Caco-2 (cell line): Measurements from ENCODE around the gene SLC16A11. TPM values are rescaled to one million over a fixed set of nuclear protein-coding genes. Genes with fewer than 3 reads are reported as not detected.
A peak's percentile ranks its signal among the peaks of the same experiment; 100 is the strongest.

Experiments used
- BruUV-seq: library from RNA; stranded (reverse); fragments of 400-500 nt; replicated peaks from 2 replicates; lab custom pipeline; 2021; lab: Mats Ljungman, UMichigan
- CTCF ChIA-PET: fragments of 300-600 bp; sonication (Branson Sonifier 250); formaldehyde crosslinking; loops from one replicate; lab custom pipeline; 2022; ENCODE audit warnings: antibody characterized with exemption; lab: Charles Lee
- POLR2A ChIA-PET: fragments of 300-600 bp; sonication (Branson Sonifier 250); formaldehyde crosslinking; loops from one replicate; lab custom pipeline; 2022; ENCODE audit warnings: antibody characterized with exemption; lab: Charles Lee
- DNase-seq, 2 experiments: peaks; one replicate each; pipeline versions ENCODE4 v3.0.0 to v3.0.0-alpha.2; 2020 to 2022
- H3K27me3 ChIP-seq: replicated peaks from 2 replicates; pipeline ENCODE4 v1.6.0; 2011; ENCODE audit warnings: low read length; ENCODE audit not compliant: control insufficient read depth, insufficient read depth
- H3K36me3 ChIP-seq: 2 replicates; pipeline ENCODE4 v1.5.1; 2011; ENCODE audit warnings: low read length; ENCODE audit not compliant: control insufficient read depth, insufficient read depth
- H3K4me1 ChIP-seq: fragments of 250-450 bp; sonication (Bioruptor Pico); 2 replicates; pipeline ENCODE4 v1.5.1; 2020; ENCODE audit warnings: mild to moderate bottlenecking
- H3K4me3 ChIP-seq: 2 replicates; pipeline ENCODE4 v1.5.1; 2011; ENCODE audit warnings: low read depth, mild to moderate bottlenecking, control low read depth, low read length
- H3K9me3 ChIP-seq: fragments of 250-450 bp; sonication (Bioruptor Pico); 2 replicates; pipeline ENCODE4 v1.5.1; 2020; ENCODE audit warnings: mild to moderate bottlenecking, moderate library complexity
- H3K27ac Mint-ChIP-seq: one replicate; pipeline ENCODE4 v1.8.0; 2022; ENCODE audit warnings: mixed read lengths; ENCODE audit not compliant: unreplicated experiment
- H3K27me3 Mint-ChIP-seq: one replicate; pipeline ENCODE4 v1.8.0; 2022; ENCODE audit warnings: mixed read lengths; ENCODE audit not compliant: insufficient read depth, unreplicated experiment
- H3K36me3 Mint-ChIP-seq: one replicate; pipeline ENCODE4 v1.8.0; 2022; ENCODE audit warnings: mild to moderate bottlenecking, mixed read lengths; ENCODE audit not compliant: insufficient read depth, unreplicated experiment
- H3K4me1 Mint-ChIP-seq: one replicate; pipeline ENCODE4 v1.8.0; 2022; ENCODE audit warnings: low read depth, mixed read lengths; ENCODE audit not compliant: unreplicated experiment
- H3K4me3 Mint-ChIP-seq: one replicate; pipeline ENCODE4 v1.8.0; 2022; ENCODE audit warnings: mild to moderate bottlenecking, moderate library complexity, mixed read lengths; ENCODE audit not compliant: unreplicated experiment
- H3K9me3 Mint-ChIP-seq: one replicate; pipeline ENCODE4 v1.8.0; 2022; ENCODE audit warnings: mixed read lengths; ENCODE audit not compliant: unreplicated experiment
- CTCF ChIP-seq, 2 experiments: fragments of 200-600 bp in 1 of 2; IDR thresholded peaks; 1 replicate in 1 of 2; 2 replicates in 1 of 2; pipeline versions ENCODE4 v1.5.1 to v1.8.0; 2011 to 2022; ENCODE audit warnings: antibody characterized with exemption in 1 of 2, control low read depth in 1 of 2, inconsistent platforms in 1 of 2, low read depth in 1 of 2, low read length in 1 of 2, mild to moderate bottlenecking in 1 of 2, moderate library complexity in 1 of 2; ENCODE audit not compliant: insufficient read depth in 1 of 2, severe bottlenecking in 1 of 2, unreplicated experiment in 1 of 2
- intact Hi-C: fragments of 100-400 bp; cut with micrococcal nuclease; formaldehyde crosslinking; loops from one replicate; pipeline ENCODE4 v1.10.0; 2022; ENCODE audit not compliant: unreplicated experiment
- total RNA-seq: library from RNA; stranded (reverse); gene quantifications from 2 replicates; pipeline ENCODE4 v1.2.3, GENCODE V29; 2022

SLC16A11 gene
- total RNA-seq, 1 experiment from 2014 or later: 0.43 TPM

GRCh38 chr17:7004398-7005253, 39.3 kb downstream of the SLC16A11 start:
- Mint-ChIP-seq H3K36me3 (peaks cover 22% of the 10 kb centered on the region), H3K4me3 (no peak overlapping the region), H3K27me3 (no peaks in the 10 kb centered on the region), H3K9me3 (no peaks in the 10 kb centered on the region), H3K4me1 (no peaks in the 10 kb centered on the region), H3K27ac (no peak overlapping the region)
- no TSS peak for BruUV-seq
- intact Hi-C loops: loop anchor here (1.0 to 10.0 kb wide), 2 partner anchors 91 to 340 kb away; no protein-coding TSS in a partner anchor
- H3K4me1 ChIP-seq: no peaks in the 10 kb centered on the region
- ChIA-PET POLR2A (interaction anchor here (0.7 kb wide), 1 partner anchor 485 kb away, joined by 4 read pairs; no protein-coding TSS in a partner anchor), CTCF (interaction anchor here (0.6 to 2.4 kb wide), 5 partner anchors 9 to 161 kb away, joined by 3 to 9 read pairs (median 4); partner anchors contain the start of gene ALOX12)
- peak in 1 of 2 experiments; percentile 62 for DNase-seq
- H3K36me3 ChIP-seq: no peaks in the 10 kb centered on the region
- H3K27me3 ChIP-seq: no peaks in the 10 kb centered on the region
- peak; percentile 27 to 34 for TF ChIP-seq CTCF (IDR thresholded peaks at IDR 0.05; ENCODE audit: insufficient read depth in 1 of 2, low read depth in 1 of 2, low read length in 1 of 2, severe bottlenecking in 1 of 2, unreplicated experiment in 1 of 2)
- H3K4me3 ChIP-seq: no peak overlapping the region
- H3K9me3 ChIP-seq: no peaks in the 10 kb centered on the region

DNA sequence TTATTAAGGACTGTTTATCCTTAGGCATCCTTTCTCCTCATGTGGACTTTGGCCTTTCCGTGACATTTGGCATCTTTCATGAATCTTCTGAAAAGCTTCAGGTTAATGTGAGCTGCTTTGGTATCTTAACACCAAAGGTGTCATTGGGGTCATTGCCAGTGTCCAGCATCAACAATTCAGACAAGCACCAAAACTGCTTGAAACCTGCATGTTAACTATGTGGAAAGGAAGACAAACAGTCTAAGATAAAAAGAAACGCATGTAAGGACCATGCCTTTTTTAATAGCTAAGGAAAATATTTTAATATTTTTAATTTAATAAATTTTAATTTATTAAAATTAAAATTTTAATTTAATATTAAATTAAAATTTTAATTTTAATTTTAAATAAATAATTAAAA, 40.1 kb downstream of the SLC16A11 start:
- DNase-seq: no peak
- H3K4me1 Mint-ChIP-seq: no peaks in the 10 kb centered on the region
- peaks cover 22% of the 10 kb centered on the region for H3K36me3 Mint-ChIP-seq
- H3K27ac Mint-ChIP-seq: no peak overlapping the region
- ChIA-PET CTCF (interaction anchor here (2.4 kb wide), 1 partner anchor 90 kb away, joined by 9 read pairs; no protein-coding TSS in a partner anchor), POLR2A (no interaction called here)
- no peaks in the 10 kb centered on the region for H3K4me1 ChIP-seq
- no peaks in the 10 kb centered on the region for H3K9me3 ChIP-seq
- BruUV-seq: no TSS peak
- no peaks in the 10 kb centered on the region for H3K27me3 Mint-ChIP-seq
- H3K9me3 Mint-ChIP-seq: no peaks in the 10 kb centered on the region
- intact Hi-C loops: loop anchor here (1.0 to 10.0 kb wide), 2 partner anchors 90 to 339 kb away; no protein-coding TSS in a partner anchor
- H3K27me3 ChIP-seq: no peaks in the 10 kb centered on the region
- TF ChIP-seq CTCF (IDR thresholded peaks at IDR 0.05; ENCODE audit: insufficient read depth in 1 of 2, low read depth in 1 of 2, low read length in 1 of 2, severe bottlenecking in 1 of 2, unreplicated experiment in 1 of 2): no peak
- no peak overlapping the region for H3K4me3 Mint-ChIP-seq
- no peak overlapping the region for H3K4me3 ChIP-seq
- H3K36me3 ChIP-seq: no peaks in the 10 kb centered on the region

GRCh38 chr17:7002288-7003047, 41.4 kb downstream of the SLC16A11 start:
- intact Hi-C loops: loop anchor here (10.0 kb wide), 1 partner anchor 338 kb away; no protein-coding TSS in a partner anchor
- no peaks in the 10 kb centered on the region for H3K36me3 ChIP-seq
- no peak for TF ChIP-seq CTCF (IDR thresholded peaks at IDR 0.05; ENCODE audit: insufficient read depth in 1 of 2, low read depth in 1 of 2, low read length in 1 of 2, severe bottlenecking in 1 of 2, unreplicated experiment in 1 of 2)
- BruUV-seq: no TSS peak
- POLR2A ChIA-PET: no interaction called here
- H3K4me3 ChIP-seq: no peak overlapping the region
- Mint-ChIP-seq H3K27ac (no peak overlapping the region), H3K27me3 (no peaks in the 10 kb centered on the region), H3K9me3 (no peaks in the 10 kb centered on the region), H3K4me1 (no peaks in the 10 kb centered on the region), H3K4me3 (no peak overlapping the region), H3K36me3 (peaks cover 28% of the 10 kb centered on the region)
- CTCF ChIA-PET: interaction anchor here (0.6 to 2.4 kb wide), 2 partner anchors 88 to 148 kb away, joined by 3 to 9 read pairs; no protein-coding TSS in a partner anchor
- H3K27me3 ChIP-seq: no peaks in the 10 kb centered on the region
- DNase-seq: no peak
- H3K9me3 ChIP-seq: no peaks in the 10 kb centered on the region
- no peaks in the 10 kb centered on the region for H3K4me1 ChIP-seq
